CD4-positive, alpha-beta T cell treated with Interleukin-6 at 100 ng/mL for 8 hours (primary cell): ENCODE results near the gene SLC9C1.

Experiments
- DNase-seq: peaks from one replicate; pipeline ENCODE4 v3.0.0-alpha.2; 2020; ENCODE audit warnings: mixed read lengths, low spot score

The SLC9C1 gene

DNA sequence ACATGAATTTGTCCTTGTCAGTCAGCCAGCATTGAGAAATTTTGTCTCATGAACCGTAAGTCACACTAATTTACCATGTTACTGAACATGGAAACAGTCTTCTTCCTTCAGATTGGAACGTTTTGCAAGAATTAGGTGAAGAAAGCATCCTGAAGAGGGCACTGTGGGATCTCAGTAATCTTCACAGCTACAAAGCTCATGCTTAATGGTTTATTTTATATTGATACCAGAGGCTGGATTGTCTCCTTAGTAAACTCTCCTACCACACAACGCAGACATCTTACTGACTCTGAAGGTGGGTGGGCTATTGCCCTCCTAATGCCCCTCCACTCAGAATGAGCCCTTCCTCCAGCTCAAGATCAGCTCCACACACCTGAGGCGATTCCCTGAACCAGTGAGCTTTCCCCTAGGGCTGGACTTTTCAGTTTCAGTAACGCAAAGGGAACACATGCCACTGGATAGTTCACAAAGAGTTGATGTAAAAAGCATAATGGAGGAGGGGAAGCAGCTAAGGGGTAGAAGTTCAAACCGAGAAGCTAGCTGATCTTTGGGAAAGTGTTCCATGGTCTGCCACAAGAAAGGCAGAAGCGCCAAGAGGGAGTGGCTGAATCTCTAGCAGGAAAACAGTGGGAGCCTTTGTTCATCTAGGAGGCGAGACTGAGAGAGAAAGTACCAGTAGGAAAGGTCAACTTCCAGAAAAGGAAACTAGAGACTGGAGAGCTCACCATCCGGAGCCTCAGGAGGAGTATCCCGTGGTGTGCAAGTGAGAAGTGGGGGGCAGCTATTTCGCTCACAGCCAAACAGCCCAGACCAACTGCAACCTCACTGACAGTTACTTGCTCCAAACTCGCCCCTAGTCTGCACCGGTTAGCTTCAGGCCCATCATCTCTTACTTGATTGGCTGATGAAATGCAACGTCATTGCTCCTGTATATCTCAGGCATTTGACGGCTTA lies at the start of gene SLC9C1:
Gene SLC9C1 (minus strand): TSS at position 849 of the 954 bp plus-strand sequence. CDS start 7,425 bp downstream, outside the sequence.
- DNase-seq = peak; percentile 49

DNA sequence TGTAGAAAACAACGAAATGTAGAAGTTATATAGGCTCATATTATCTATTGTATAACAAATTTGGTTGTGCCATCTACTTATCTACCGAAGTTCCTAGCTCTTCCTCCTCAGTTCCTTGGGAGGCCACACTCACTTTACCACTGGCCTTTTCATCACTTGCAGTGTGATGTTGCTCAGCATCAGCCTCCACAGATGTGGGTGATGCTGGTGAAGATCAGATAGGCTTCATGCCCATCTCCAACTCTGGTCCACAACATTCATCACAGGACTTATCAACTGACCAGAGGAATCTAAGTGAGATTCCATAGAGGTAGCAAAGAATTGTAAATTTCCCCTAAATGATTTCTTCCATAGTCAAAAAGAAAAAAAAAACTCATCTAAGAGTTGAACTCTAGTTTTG lies 47.4 kb upstream of the SLC9C1 start:
- DNase-seq = no peak

- no peak for DNase-seq
These were observed 45.6 kb upstream of the SLC9C1 start for GRCh38 chr3:112339609-112340008.

GRCh38 chr3:112339134-112339533 lies 45.1 kb upstream of the SLC9C1 start:
- DNase-seq = no peak

- no peak for DNase-seq
These were observed 44.7 kb upstream of the SLC9C1 start for GRCh38 chr3:112338727-112339056.

DNA sequence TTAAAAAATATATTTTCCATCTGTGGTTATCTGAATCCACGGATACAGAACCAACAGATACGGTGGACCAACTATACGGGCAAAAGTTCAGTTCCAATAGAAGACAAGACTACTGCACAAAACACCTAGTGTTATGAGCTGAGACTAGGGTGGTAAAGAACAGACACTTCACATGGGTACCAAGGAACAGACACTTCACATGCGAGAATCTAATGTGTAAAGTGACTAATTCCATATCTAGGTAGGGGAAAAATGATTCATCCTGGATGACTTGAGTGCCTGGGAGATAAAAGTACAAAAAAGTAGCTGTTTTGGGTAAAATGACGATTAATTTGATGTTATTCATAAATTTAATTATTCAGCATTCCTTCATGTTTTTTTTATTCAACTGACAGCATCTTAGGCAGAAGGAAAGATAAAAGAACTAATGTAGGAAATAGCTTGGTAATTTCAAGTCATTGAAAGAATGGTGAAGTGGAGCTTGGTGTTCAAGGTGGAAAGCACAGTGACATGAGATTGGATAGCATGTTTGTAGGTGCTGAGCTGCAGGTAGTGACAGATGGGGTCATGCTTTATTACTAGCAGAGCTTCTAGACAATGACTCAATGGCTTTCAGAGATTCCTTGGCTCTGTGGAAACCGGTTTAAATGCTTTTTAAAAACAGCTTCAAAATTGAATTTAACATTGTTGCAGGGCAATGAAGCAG lies 44.2 kb upstream of the SLC9C1 start:
- no peak for DNase-seq

DNA sequence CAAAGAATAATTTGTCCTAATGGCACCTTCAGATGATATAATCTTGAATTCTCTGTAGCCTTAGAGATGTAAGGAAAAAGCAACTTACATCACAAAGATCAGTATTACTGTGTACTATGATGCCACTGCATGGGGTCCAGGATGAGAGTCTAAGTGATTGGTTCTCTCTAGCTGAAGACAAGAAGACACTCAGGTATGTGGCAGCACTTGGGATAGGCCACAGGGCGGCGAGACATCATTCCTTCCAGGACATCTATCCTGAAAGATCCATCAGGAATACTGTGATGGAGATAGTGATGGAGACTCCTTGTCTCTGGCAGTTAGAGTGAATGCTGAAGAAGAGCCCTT lies 41.4 kb upstream of the SLC9C1 start:
- DNase-seq = no peak

GRCh38 chr3:112334691-112335433 lies 40.8 kb upstream of the SLC9C1 start:
- DNase-seq = no peak

GRCh38 chr3:112333381-112334317 lies 39.6 kb upstream of the SLC9C1 start:
- no peak for DNase-seq

DNA sequence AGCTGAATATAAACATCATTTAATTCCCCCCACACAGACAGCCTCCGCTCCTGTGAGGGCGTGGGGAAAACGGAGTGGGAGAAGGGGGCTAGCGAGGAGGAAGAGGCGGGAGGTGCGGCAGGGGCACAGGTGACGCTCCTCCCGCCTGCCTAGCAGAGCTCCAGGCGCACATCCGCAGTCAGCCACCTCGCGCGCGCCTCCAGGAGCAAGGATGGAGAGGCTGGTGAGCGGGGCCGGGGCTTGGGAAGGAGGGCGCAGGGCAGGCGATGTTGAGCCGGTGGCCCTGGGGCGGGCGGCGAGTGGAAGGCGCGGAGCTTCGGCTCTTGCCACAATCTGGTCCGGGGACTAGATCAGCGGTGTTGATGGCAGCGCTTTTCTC lies 39.0 kb upstream of the SLC9C1 start, which contains the start of gene CD200:
Gene CD200 (plus strand): TSS at position 155 of the 379 bp plus-strand sequence. CDS start 57 bp downstream, at position 212.
- DNase-seq = peak; percentile 27

DNA sequence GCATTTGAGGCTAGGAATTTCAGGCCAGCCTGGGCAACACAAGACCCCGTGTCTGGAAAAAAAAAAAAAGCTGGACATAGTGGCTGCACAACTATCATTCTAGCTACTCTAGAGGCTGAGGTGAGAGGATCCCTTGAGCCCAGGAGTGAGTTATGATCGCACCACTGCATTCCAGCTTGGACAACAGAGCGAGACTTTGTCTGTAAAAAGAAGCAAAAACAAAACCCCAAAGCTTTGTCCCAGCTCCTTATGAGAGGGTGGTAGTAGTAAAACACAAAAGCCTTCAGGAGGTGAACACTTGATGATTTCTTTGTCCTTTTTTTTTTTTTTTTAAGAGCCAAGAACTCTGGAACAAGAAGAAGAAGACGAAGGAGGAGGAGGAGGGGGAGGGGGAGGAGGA lies 37.8 kb upstream of the SLC9C1 start:
- DNase-seq = no peak

DNA sequence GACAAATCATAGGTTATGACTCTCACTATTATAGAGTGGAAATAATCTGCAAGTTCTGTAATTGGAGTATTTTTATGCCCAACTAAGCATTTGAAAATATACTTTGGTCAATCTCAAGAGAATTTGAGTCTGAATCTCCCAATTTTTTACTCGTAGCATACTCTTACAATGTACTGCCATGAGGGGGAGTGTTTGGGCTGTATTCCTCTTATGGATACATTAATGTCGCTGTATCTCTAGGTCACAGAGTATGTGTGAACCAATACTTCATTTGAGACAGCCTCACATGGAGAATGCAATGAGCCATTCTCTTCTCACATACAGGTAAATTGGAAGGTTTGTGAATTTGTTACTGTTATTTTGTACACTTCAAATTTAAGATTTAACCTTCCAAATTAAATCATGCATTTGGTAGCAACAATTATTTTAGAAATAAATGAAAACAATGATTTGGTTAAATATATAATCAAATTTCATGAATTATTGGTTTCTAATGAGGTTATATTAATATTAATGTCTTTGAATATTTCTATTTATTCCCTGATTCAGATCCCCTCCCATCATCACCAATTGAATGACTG lies 33.4 kb upstream of the SLC9C1 start:
- peak; percentile 65 for DNase-seq

DNA sequence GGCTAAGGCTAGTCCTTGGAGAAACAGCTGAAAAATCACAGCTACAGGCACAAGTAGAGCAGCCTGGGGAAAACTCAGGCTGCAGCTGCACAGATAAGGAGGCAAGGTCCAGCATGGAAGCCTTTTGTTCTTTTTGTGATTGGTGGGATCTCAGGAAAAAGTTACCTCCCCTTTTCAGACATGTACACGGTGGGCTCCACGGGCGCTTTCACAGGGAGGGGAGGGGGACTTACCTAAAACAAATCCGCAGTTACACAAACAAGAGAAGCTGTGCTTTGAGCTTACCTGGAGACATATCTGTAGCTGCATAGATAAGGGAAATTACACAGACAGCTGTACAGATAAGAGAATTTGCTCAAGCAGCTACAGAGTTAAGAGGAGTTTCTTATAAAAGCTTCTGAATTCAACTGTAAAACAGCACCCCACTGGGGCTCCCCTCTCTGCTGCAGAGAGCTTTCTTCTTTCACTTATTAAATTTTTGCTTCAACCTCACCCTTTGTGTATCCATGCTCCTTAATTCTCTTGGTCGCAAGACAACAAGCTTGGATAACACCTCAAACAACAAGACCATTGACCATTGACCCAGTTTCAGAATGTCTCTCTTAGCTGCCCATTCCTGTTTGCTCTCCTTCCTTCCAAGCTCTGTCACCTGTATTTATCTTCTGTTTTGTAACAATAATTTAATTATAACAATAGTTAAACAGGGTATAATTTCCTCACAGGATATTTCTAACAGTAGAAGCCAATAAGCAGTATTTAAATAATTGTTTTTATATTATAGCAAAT lies 28.0 kb upstream of the SLC9C1 start:
- DNase-seq = no peak

DNA sequence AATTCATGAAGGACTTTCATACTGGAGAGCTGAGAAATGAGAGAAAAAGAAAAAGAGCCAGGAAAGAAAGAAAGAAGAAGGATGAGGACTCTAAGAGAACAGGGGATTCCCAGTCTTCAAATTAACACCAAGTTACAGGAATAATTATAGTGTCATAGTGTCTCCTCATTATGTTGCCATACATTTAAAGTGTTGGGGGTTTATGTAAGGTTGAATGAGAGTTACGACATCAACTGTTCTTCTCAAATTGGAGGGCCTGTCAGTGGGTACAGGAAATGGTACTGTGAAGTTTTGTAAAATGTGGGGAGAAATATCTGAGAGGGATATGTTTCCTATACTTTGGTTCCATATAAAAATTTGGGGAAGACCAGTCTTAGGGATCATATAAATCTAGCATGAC lies 26.7 kb upstream of the SLC9C1 start:
- DNase-seq = no peak

GRCh38 chr3:112319516-112320276 lies 25.7 kb upstream of the SLC9C1 start:
- no peak for DNase-seq

DNA sequence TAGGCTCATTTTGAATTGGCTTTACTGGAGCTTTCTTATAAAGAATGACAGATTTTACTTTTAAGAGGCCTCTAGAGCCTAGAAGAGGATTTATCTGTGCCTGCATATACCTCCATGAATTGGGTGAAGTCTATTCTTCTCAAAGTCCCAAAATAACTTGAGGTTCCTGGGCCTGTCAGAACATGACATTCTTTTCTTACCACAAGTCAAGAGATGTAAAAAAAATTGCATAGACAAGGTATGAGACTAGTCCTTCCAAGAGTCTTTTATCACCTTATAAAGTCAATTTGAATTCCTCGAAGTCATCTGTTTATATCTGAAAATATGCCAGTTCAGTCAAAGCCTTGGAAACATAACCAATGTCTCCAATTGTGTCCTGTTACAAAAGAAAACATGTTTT lies 21.8 kb upstream of the SLC9C1 start:
- no peak for DNase-seq

- DNase-seq = no peak
These were observed 20.6 kb upstream of the SLC9C1 start for GRCh38 chr3:112314649-112315048.

GRCh38 chr3:112308151-112308911 lies 14.3 kb upstream of the SLC9C1 start:
- no peak for DNase-seq

DNA sequence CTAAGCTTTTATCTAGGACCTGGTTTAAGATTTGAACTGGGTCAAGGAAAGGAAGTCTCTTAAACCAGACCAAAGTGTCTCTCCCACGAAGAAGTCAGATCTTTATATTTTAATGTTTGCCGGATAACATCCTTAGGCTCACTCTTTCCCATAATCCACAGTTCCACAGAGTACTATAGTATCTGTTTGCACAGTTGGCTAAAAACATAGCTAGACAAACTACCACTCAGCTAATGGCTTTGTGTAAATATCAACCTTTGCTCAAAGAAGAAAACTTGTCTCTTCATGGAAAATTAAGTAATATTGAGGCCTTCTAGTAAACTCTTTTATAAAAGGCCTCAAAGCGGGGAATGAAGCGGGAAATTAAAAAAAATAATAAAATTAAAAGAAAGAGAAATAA lies 13.5 kb upstream of the SLC9C1 start:
- no peak for DNase-seq
